Left ventricle myocardium inferior (tissue), 1 donor: ENCODE measurements around the gene FKBP5. TPM values are rescaled to one million over a fixed set of nuclear protein-coding genes. Genes with fewer than 3 reads are reported as not detected.
"Not testable (repeated sequence)": the region's sequence is repeated elsewhere in the genome, so short reads cannot be mapped to it uniquely, and the experiment has no call there.

Experiments used
- DNase-seq: peaks from one replicate; pipeline ENCODE4 v3.0.0-alpha.2; 2020
- H3K27ac ChIP-seq: fragments of 200-600 bp; replicated peaks from 2 replicates; pipeline ENCODE4 v1.8.0; 2021
- H3K27me3 ChIP-seq: fragments of 200-600 bp; 2 replicates; pipeline ENCODE4 v1.8.0; 2021; ENCODE audit warnings: low read depth
- H3K36me3 ChIP-seq: fragments of 200-600 bp; 2 replicates; pipeline ENCODE4 v1.8.0; 2021
- H3K4me1 ChIP-seq: fragments of 200-600 bp; 2 replicates; pipeline ENCODE4 v1.8.0; 2021
- H3K4me3 ChIP-seq: fragments of 200-600 bp; 2 replicates; pipeline ENCODE4 v1.8.0; 2021; ENCODE audit warnings: mild to moderate bottlenecking, moderate library complexity
- H3K9me3 ChIP-seq: fragments of 200-600 bp; replicated peaks from 2 replicates; pipeline ENCODE4 v1.8.0; 2021
- intact Hi-C: fragments of 100-400 bp; cut with micrococcal nuclease; formaldehyde crosslinking; loops from one replicate; pipeline ENCODE4 v1.11.0; 2022
- total RNA-seq: library from RNA; stranded (reverse); fragmentation: NEBNext Ultra II Directional; extraction: Animal tissue kit (Norgen Biotek cat#: 25700); gene quantifications from one replicate; pipeline ENCODE4 v1.2.1, GENCODE V29; 2021
- TF ChIP-seq, protein P1 (sequence below): fragments of 200-600 bp; IDR thresholded peaks from 2 replicates; pipeline ENCODE4 v1.8.0; 2021; ENCODE audit warnings: antibody characterized with exemption, mild to moderate bottlenecking, borderline replicate concordance
- donor health status: DM: no; HTN: yes; CAD: no; lungs with severe emphysema.

Gene FKBP5
- total RNA-seq, 1 donor from 2014 or later = 101 TPM

DNA sequence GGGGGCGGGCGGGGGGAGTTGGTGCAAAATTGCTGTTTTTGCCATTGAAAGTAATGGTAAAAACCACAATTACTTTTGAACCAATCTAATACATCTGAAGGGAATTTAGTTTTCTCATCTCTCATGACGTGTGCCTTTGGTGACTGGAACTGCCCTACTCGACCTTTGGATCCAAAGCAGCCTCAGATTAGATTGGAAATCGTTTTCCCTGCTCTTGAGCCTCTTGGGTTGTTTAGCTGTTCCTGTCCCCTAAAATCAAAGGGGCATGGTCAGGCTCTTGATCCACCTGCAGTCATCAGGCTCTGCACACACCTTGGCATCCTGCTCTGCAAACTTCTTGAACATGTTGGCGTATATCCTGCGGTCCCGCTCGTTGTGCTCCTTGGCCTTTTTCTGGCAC is 112.0 kb downstream of the FKBP5 start:
- H3K27me3 ChIP-seq = no peaks in the 10 kb centered on the region
- H3K27ac ChIP-seq = no peak overlapping the region
- H3K4me3 ChIP-seq = no peak overlapping the region
- H3K36me3 ChIP-seq = peaks cover 97% of the 10 kb centered on the region
- H3K4me1 ChIP-seq = peaks cover 4% of the 10 kb centered on the region
- H3K9me3 ChIP-seq = no peaks in the 10 kb centered on the region
- intact Hi-C loops = no loop called here
- TF ChIP-seq, protein P1, sequence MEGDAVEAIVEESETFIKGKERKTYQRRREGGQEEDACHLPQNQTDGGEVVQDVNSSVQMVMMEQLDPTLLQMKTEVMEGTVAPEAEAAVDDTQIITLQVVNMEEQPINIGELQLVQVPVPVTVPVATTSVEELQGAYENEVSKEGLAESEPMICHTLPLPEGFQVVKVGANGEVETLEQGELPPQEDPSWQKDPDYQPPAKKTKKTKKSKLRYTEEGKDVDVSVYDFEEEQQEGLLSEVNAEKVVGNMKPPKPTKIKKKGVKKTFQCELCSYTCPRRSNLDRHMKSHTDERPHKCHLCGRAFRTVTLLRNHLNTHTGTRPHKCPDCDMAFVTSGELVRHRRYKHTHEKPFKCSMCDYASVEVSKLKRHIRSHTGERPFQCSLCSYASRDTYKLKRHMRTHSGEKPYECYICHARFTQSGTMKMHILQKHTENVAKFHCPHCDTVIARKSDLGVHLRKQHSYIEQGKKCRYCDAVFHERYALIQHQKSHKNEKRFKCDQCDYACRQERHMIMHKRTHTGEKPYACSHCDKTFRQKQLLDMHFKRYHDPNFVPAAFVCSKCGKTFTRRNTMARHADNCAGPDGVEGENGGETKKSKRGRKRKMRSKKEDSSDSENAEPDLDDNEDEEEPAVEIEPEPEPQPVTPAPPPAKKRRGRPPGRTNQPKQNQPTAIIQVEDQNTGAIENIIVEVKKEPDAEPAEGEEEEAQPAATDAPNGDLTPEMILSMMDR = no peak
- DNase-seq = no peak

- H3K36me3 ChIP-seq = peaks cover 66% of the 10 kb centered on the region
- peaks cover 5% of the 10 kb centered on the region for H3K4me1 ChIP-seq
- no peak for DNase-seq
- H3K4me3 ChIP-seq = no peak overlapping the region
- H3K27ac ChIP-seq = no peak overlapping the region
- H3K27me3 ChIP-seq = no peaks in the 10 kb centered on the region
- TF ChIP-seq, protein P1 = no peak
- no peaks in the 10 kb centered on the region for H3K9me3 ChIP-seq
- intact Hi-C loops = no loop called here
These were observed 115.1 kb downstream of the FKBP5 start for GRCh38 chr6:35573495-35574110.

GRCh38 chr6:35570885-35571330 is 117.8 kb downstream of the FKBP5 start:
- DNase-seq, intact Hi-C loops, H3K27me3 ChIP-seq, H3K9me3 ChIP-seq, H3K4me3 ChIP-seq, H3K4me1 ChIP-seq: not testable (repeated sequence)
- H3K27ac ChIP-seq = peak overlapping the region; percentile 16
- peaks cover 39% of the 10 kb centered on the region for H3K36me3 ChIP-seq

GRCh38 chr6:35569011-35569461 is 119.7 kb downstream of the FKBP5 start:
- H3K4me1 ChIP-seq = peaks cover 5% of the 10 kb centered on the region
- intact Hi-C loops = no loop called here
- TF ChIP-seq, protein P1 = peak; percentile 45
- H3K27me3 ChIP-seq = peaks cover 20% of the 10 kb centered on the region
- H3K36me3 ChIP-seq = peaks cover 20% of the 10 kb centered on the region
- peak; percentile 51 for DNase-seq
- no peaks in the 10 kb centered on the region for H3K9me3 ChIP-seq
- H3K4me3 ChIP-seq = no peak overlapping the region
- H3K27ac ChIP-seq = no peak overlapping the region

DNA sequence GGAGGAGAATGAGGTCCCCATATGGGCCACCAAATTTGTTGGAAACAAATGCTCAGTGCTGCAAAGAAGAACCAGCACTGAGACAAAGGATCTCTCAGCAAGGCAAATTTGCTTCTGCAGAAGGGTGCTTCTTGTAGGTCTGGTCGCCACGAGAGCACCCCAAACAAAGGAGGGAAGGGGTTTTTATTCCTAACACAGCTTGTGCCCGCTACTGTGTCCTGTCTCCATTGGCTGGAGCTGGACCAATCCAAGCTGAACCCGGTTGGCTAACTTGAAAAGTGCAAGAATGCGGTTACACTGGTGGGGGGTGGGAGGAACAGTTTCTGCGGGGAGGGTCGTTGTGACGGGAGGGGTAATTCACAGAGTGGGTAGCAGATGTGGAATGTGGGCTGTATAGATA is 121.9 kb downstream of the FKBP5 start:
- H3K9me3 ChIP-seq = no peaks in the 10 kb centered on the region
- H3K4me1 ChIP-seq = peaks cover 12% of the 10 kb centered on the region
- DNase-seq = no peak
- H3K27ac ChIP-seq = no peak overlapping the region
- H3K4me3 ChIP-seq = no peak overlapping the region
- no peaks in the 10 kb centered on the region for H3K36me3 ChIP-seq
- peaks cover 25% of the 10 kb centered on the region for H3K27me3 ChIP-seq
- TF ChIP-seq, protein P1 = no peak
- intact Hi-C loops = no loop called here

GRCh38 chr6:35564733-35565132 is 124.0 kb downstream of the FKBP5 start:
- peaks cover 7% of the 10 kb centered on the region for H3K4me1 ChIP-seq
- TF ChIP-seq, protein P1 = no peak
- no peaks in the 10 kb centered on the region for H3K9me3 ChIP-seq
- peaks cover 25% of the 10 kb centered on the region for H3K27me3 ChIP-seq
- DNase-seq = no peak
- H3K27ac ChIP-seq = no peak overlapping the region
- intact Hi-C loops = no loop called here
- no peak overlapping the region for H3K4me3 ChIP-seq
- H3K36me3 ChIP-seq = no peaks in the 10 kb centered on the region
